ENCODE results near the gene PLCB3.

PLCB3 gene

DNA sequence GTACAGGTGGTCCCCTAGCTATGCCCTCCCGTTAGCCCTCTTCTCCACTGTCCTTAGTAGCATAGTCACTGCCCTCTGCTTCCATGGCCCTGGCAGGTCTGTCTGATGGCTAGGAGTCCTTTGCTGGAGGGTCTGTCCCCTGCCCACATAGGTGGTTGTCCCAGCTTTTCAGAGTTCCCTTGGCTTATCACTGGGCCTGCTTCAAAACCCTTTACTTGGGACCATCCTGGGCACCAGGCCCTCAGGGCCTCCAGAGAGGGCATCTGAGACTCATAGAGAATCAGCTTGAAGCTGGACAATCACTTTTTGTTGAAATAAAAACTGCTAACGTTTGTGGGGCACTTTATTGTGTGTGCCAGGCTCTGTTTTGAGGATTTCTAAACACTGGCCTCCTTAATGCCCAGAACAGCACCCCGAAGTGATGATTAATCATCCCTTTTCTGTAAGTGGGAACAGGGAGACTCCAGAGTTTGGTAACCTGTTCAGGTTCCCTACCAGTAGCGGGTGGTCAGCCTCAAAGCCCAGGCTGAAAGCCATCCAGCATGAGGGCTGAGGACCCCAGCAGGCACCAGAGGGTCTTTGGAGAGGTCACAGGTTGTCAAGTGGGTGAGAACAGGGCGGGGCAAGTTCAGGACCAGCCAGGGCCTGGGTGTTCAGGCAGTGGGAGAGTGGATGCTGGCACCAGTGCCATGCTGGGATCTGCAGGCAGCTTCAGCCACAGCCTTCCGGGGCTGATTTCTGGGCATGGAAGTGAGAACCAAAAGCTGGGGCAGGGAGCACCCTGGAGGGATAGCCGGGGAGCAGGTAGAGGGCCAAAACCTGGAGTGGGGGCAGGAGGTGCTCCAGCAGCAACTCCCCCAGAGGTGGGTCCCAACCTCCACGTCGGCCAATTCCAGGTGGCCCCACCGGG is 39.3 kb downstream of the PLCB3 start:
- no peak for DNase-seq

DNA sequence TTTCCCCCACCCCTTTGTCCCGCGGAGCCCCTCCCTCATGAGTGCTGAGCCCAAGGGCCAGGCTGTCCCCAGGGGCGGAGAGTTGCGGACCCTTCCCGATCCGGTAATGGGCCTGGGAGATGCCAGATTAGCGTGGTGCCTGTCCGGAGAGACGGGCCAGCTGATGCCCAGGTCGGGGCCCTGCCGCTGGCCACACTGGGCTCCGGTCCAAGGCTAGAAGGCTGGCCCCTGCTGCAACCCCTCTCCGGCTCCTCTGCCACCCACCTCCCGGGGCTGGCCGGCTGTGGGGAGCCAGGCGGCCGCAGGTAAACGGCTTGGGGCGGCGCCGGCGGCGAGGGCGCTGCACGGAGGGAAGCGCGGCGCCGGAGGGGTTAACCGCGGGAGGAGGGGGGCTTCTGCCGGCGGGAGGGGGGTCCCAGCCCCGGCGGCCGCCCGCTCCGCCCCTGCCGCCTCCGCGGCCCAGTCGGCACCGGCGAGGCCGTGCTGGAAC is 40.0 kb downstream of the PLCB3 start, which contains the start of gene KCNK4:
Gene KCNK4, plus strand, starts transcription at position 41 of the 490 bp plus-strand sequence. CDS start 1,717 bp downstream, outside the sequence.
- DNase-seq = no peak

DNA sequence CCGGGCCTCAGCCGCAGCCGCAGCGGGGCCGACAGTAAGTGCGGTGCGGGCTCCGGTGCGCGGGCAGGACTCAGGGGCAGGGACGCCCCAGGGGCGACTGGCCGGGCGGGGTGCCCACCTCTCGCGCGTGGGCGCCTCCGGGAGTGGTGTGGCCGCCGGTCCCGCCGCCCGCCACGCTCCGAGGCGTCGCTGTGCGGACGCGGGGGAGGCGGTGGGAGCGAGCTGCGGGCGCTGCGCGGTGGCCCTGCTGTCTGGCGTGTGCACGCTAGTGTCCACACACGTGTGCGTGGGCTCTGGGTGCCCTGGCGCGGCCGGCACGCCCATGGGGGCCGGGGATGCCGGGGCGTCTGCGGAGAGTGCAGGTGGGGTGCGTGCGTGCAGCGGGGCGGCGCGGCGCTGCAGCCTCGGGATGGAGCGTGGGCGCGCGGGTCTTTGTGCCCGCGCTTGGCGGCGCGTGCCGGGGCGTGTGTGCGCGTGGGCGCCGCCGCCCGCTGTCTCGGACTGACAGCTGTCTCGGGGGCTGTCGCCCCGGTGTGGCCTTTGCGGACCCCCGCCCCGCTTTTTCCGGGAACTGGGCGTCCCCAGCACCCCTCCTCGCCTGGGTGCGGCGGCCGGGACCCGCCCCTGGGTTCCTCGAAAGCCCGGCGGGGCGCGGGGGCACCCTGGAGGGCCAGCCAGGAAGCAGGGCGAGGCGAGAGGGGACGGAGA is 40.6 kb downstream of the PLCB3 start:
- DNase-seq = no peak

DNA sequence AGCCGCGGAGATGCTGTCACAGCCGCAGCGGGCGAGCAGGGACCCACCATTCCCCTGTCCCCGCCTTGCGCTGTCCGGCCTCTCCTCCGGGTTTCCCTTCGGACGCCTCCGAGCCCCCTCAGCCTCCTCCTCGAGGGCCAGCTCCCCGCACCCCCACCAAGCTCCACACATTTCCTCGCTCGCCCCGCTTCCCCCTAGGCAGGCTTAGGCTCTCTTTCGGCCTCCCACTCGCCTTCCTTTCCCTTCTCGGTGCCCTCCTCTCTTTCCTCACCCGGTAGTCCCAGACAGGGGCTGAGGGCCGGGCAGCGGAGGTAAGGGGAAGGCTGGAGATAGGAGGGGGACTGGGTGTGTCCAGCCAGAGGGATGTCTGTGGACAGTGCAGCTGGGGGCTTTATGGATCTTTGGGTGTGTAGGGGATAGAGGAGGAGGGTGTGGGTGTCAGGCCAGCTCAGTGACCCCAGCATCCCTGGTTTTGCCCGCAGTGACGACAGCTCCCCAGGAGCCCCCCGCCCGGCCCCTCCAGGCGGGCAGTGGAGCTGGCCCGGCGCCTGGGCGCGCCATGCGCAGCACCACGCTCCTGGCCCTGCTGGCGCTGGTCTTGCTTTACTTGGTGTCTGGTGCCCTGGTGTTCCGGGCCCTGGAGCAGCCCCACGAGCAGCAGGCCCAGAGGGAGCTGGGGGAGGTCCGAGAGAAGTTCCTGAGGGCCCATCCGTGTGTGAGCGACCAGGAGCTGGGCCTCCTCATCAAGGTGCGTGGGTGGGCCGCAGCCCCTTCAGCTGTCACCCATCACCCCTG is 41.3 kb downstream of the PLCB3 start:
- DNase-seq = no peak

DNA sequence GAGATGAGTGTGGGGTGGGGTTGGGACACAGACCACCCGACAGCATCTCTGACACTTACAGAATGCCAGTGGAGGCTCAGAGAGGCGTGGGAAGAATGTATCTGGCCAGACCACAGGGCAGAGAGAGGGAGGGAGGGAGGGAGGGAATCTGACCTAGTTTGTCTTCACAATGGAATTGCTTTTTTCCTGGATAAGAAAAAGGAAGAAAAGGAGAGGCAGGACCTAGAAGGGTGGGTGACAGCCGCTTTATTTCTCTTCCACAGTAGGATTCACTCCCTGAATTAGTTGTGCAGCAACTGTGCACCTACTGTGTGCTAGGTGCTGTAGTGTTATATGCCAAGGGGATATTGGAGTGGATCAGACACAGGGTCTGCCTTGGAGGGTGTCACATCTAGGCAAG is 43.4 kb downstream of the PLCB3 start:
- DNase-seq = no peak

DNA sequence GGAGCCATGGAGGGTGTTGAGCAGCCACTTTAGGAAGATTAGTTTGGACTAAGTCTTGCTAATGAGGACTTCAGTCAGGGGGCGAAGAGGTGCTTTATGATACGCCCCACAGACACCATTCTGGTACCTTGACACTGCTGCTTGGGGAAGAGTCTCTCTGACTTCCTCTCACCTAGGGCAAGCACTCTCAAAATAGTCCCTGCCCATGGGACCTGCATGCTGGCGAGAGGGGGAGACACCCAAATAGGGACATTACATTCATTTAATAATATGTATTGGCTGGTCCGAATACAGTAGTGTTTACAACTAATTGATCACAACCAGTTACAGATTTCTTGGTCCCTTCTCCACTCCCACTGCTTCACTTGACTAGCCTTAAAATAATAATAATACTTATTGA is 44.4 kb downstream of the PLCB3 start:
- no peak for DNase-seq

DNA sequence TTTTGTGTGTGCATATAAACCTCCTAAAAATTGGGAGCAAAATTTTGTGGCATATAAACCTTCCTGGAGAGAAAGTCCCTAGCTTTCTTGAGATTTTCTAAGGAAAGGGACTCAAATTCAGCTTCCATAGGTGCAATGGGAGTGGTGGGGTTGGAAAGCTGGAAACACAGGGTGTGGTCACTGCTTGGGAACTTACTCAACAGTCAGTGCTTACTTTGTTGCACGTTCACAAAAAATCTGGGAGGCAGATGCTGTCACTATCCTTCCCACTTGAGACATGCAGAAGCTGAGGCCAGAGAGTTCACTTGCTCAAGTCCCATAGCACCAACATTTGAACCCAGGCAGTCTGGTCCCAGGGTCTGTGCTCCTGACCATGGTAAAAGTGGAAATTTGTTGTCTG is 44.9 kb downstream of the PLCB3 start:
- no peak for DNase-seq

DNA sequence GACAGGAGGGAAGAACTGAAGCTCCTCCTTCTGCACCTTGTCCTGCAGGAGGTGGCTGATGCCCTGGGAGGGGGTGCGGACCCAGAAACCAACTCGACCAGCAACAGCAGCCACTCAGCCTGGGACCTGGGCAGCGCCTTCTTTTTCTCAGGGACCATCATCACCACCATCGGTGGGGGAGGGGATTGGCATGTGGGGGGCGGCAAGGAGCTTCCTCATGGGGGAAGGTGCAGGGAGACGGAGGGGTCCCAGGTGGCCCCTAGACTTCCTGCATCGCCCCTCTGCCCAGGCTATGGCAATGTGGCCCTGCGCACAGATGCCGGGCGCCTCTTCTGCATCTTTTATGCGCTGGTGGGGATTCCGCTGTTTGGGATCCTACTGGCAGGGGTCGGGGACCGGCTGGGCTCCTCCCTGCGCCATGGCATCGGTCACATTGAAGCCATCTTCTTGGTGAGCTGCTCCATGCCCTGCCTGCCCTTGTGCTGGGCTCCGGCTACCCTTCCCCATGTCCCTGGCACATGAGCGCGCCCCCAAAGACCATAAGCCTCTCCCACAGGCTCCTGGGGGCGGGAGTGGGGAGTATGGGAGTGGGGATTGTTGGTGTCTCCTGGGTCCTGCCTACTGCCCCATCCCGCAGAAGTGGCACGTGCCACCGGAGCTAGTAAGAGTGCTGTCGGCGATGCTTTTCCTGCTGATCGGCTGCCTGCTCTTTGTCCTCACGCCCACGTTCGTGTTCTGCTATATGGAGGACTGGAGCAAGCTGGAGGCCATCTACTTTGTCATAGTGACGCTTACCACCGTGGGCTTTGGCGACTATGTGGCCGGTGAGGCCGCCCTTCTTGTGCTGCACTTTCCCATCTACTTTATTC is 45.7 kb downstream of the PLCB3 start:
- DNase-seq = no peak

DNA sequence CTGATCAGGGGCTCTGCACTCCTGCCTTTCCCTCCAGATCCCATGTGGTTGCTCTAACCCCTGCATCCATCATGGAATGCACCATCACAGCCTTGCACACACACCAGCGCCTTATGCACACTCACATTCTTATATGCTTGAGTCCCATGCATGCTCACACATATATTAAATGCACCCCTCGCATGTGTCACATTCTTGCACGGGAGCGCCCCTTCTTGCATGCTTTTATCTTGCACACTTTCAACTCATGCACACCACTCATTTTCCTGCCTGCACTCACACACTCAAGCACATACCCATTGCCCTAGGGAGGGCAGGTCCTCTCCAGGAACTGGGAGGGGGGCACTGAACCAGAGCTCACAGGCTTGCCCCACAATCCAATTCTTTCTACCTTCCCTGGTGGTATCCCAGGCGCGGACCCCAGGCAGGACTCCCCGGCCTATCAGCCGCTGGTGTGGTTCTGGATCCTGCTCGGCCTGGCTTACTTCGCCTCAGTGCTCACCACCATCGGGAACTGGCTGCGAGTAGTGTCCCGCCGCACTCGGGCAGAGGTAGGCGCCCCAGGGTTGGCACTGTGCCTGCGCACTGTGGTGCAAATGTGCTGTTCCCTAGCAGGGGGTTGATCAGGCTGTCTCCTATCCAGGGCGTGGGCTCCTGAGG is 46.5 kb downstream of the PLCB3 start:
- peak; percentile 13 for DNase-seq

DNA sequence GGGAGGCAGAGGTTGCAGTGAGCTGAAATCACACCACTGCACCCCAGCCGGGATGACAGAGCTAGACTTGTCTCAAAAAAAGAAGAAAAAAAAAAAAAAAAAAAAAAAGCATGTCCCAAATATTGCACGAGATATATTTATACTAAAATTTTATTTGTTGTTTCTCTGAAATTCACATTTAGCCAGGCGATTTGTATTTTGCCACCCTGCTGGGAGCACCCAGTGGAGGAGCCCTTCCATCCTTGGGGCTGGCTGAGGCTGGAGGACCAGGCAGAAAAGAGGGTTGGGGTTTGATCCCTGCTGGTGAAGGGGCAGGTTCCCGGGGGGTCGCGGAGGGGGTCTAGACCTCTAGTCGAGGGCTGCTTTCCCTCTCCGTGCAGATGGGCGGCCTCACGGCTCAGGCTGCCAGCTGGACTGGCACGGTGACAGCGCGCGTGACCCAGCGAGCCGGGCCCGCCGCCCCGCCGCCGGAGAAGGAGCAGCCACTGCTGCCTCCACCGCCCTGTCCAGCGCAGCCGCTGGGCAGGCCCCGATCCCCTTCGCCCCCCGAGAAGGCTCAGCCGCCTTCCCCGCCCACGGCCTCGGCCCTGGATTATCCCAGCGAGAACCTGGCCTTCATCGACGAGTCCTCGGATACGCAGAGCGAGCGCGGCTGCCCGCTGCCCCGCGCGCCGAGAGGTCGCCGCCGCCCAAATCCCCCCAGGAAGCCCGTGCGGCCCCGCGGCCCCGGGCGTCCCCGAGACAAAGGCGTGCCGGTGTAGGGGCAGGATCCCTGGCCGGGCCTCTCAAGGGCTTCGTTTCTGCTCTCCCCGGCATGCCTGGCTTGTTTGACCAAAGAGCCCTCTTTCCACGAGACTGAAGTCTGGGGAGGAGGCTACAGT is 47.9 kb downstream of the PLCB3 start:
- DNase-seq = peak; percentile 19

DNA sequence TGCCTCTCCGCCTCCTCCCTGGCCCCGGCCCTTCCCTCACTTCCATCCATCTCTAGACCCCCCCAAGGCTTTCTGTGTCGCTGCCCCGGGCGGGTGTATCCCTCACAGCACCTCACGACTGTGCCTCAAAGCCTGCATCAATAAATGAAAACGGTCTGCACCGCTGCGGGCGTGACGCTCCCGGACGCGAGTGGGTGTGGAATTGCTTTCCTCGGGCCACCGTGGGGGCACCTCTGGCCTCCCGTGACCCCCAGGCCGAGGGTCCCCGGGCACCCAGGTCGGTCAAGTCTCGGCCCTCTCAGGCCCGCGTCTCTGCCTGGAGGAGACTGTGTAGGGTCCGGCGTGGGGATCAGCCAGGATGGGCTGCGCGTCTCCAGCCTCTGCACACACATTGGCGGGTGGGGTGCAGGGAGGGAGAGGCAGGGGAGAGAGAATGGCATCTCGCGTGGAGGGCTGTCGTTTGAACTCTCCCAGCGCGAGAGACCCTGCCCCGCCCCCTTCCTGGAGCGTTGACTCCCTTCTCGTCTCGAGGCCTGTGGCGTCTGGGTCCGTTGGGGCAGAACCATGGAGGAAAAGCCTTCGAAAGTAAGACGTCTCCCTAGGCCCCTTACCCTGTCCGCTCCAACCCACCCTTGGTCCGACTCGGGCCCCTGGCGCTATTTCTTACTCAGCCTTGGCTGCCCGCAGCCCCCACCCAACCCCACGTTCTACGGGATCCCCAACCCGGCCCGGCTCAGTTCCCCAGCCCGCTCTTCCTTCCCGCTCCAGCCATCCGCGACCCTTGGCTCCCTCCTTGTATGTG is 48.7 kb downstream of the PLCB3 start, which contains the start of gene CATSPERZ:
Gene CATSPERZ, plus strand, starts transcription at position 512 of the 802 bp plus-strand sequence. Its CDS starts 53 bp downstream, at position 565.
- peak; percentile 30 for DNase-seq

DNA sequence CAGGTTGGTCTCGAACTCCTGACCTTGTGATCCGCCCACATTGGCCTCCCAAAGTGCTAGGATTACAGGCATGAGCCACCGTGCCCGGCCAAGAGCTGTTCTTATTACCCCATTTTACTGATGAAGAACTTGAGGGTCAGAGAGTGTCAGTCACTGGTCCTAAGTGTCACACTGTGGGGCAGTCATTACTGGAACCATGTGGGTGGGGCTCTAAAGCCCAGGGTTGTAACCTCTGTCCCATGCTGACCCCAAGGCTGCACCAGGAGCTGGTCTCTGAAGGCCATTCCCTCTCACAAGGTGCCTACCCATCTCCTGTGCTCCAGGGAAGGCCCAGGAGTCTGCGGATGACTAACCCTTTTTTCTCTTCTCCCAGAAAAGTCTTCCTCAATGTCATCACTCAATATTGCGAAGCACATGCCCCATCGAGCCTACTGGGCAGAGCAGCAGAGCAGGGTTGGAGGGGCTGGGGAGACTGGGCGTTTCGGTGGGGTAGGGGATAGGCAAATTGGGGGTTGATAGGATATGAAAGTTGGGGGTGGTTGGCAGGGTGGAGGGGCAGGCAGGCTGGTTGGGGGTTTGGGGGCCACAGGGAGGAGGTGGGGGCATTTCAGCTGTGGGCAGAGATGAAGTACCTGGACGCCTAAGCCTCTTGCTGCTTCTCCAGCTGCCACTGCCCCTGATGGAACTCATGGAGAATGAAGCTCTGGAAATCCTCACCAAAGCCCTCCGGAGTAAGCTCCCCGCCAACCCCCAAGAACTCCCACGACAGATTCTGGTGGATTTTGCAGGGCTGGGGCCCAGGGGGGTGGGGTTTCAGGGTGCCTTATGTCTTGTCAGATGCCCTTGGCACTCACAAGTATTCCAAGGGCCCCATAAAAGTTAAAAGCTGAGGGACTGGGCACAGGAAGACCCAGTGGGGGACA is 52.0 kb downstream of the PLCB3 start:
- no peak for DNase-seq

DNA sequence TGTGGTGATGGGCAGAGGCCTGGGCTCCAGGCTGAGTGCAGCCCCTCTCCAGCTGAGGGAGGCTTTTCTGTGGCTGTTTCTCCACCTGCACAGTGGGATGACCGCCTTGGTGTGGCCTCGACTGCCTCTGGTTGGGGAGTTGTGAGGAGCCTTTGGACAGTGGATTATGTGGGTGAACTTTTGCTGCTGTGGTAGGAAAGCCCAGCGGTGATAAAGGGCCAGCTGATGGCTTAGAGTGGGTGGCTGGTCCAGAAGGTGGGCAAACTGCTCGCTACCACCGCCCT is 52.6 kb downstream of the PLCB3 start:
- DNase-seq = no peak

DNA sequence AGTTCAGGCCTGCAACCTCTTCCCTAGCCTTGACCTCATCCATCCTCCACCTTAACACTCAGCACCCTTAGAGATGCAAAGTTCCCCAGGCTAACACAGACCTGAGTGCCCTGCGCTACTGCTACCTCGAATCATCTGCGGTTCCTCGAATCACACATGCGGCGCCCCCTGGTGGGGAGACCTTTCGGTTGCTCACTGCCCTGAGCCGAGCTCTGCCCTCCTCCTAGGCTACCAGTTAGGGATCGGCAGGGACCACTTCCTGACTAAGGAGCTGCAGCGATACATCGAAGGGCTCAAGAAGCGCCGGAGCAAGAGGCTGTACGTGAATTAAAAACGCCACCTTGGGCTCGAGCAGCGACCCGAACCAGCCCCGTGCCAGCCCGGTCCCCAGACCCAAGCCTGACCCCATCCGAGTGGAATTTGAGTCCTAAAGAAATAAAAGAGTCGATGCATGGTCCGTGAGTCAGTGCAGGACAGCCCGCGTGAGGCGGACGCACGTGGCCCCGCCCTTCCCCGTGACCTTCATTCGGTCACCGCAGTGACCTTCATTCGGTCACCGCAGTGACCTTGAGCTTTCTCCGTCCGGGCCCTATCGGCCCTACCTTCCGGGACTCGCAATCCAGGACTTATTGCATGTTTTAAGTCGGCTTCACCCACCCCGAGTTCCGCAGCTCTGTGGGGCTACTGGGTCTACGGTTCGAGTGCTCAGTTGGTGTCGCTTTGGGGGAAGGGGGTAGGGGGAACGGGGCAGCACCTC is 53.2 kb downstream of the PLCB3 start:
- DNase-seq = peak; percentile 92

DNA sequence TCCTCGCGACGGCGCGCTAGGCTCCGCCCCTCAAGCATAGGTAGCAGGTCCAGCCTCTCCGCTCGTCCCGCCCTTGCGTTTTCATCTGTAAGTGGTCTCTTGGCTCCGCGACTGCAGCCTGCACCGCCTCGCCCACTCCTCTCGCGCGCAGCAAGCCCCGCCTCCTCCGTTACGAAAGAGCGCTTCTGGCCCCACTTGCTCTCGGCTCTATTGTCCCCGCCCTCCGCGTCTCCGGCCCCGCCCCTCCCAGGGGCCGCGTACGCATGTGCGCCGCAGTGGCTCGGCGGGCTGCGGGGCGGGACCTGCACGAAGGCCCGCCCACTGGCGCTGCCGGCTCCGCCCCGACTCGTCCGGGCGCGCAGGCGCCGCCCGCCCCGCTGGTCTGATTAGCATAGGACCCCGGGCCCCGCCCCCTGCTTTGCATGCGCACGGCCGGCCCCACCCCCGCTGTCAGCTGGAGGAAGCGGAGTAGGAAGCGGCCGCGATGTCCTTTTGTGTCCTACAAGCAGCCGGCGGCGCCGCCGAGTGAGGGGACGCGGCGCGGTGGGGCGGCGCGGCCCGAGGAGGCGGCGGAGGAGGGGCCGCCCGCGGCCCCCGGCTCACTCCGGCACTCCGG is 53.9 kb downstream of the PLCB3 start, which contains the start of gene ESRRA:
Gene ESRRA, plus strand, starts transcription at position 450 of the 616 bp plus-strand sequence. CDS start 1,656 bp downstream, outside the sequence.
- peak; percentile 98 for DNase-seq

DNA sequence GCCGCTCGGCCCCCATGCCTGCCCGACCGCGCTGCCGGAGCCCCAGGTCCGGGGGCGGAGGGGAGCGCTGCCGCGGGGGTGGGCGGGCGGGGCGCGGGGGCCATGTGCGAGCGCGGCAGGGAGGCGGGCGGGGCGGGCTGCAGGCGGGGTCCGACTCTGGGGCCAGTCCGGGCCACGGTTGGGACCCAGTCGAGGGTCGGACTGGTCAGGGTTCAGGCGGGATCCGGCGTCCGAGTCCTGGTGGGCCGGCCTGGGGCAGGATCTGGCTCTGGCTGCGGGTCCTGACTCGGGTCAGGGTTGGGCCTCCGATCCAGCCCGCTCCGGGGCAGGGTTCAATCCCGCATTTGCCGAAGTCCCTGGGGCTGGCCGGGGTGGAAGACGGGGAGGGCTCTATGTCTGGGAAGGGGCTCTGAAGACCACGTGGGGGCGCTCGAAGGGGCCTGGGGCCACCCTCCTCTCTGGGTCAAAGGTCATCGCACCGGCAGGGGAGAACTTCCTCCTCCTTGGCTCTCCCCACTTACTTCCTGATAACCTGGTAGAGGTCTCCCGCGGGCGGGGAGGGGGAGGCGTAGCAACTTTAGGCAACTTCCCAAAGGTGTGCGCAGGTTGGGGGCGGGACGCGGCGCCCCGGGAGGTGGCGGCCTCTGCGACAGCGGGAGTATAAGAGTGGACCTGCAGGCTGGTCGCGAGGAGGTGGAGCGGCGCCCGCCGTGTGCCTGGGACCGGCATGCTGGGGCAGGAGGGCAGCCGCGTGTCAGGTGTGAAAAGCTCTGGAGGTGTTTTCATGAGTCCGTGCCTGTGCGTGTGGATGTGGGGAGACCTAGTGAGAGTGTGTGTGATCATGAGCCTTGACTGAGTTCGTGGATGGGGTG is 54.6 kb downstream of the PLCB3 start:
- peak; percentile 53 for DNase-seq

Data from DMS79 treated with DMSO at 0.1 percent for 48 hours (cell line).